ENCODE data around the gene CLDN16.

CLDN16 gene, protein sequence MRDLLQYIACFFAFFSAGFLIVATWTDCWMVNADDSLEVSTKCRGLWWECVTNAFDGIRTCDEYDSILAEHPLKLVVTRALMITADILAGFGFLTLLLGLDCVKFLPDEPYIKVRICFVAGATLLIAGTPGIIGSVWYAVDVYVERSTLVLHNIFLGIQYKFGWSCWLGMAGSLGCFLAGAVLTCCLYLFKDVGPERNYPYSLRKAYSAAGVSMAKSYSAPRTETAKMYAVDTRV

GRCh38 chr3:190387578-190388213, at the start of gene CLDN16:
Gene CLDN16 (plus strand): TSS chr3:190388163. CDS start chr3:190388330, 167 bp downstream.
- DNase-seq: no peak

DNA sequence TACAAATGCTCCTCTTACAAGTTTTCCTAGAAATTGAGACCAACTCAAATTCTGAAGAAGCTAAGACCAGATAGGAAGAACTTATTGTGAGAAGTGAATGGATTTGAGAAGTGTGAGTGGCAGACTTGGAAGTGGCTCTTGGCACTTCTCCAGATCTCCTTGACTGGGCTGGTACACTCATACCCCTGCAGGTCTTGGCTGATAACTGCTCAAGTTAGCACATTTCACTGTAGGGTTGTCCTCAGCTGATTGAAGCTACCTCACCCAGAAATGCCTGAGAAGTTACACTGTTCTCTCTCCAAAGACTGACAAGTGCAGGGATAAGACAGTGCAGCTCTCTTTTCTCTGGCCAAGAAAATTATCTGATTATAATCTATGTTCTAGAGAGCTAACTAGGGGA, 49.2 kb upstream of the CLDN16 start:
- DNase-seq: peak; percentile 94

- peak; percentile 51 for DNase-seq
These were observed 48.8 kb upstream of the CLDN16 start for GRCh38 chr3:190339130-190339529.

- DNase-seq: no peak
These were observed 47.9 kb upstream of the CLDN16 start for GRCh38 chr3:190340071-190340470.

DNA sequence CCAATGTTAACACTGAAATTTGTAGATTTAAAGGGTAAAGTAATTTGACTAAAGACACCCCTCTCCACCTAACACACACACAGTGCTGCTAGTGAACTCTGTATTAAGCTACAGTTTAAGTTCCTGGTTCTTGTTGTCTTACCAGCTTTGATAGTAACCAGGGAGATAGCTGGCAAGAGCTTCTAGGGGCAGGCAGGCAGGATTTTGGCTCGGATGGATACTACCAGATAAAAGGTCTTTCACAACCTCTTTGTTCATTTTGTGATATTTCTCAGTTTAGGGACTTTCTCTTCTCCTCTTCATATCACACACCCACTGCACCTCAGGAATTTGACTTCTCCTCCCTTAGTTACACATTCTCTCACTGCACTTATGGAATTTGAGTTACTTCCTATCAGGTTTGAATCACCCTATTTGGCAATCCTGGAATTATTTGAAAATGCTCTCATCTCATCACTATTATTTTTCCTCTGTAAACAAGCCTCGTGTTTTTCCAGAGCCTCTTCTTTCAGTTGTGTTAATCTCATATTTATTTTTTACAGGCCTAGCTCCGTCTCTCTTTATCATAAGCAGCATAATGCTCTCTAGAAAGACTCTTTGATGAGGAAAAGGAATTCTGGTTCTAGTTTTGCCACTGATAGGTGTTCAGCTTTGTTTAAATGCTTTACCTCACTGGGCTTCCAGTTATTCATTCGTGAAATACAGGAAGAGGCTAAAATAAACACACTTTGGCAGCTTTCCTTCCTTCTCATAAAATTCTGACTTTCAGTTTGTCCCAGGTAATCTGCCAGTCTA, 42.7 kb upstream of the CLDN16 start:
- peak; percentile 92 for DNase-seq

DNA sequence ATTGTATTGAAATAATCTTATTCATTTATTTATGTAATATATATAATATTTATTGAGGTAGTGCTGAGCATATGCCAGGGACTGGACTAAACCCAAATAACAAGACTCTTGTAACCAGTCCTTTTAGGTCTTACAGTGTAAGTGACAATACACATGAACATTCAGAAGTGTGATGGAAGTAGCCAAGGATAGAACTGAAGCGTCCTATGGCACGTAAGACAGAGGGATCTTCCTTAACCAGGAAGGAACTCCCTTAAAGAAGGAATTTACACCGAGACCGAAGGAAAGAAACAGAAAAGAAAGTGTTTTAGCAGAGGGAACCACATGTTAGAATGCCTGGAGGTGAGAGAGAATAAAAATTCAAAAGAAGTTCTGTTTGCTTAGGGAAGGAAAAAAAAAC, 42.1 kb upstream of the CLDN16 start:
- no peak for DNase-seq

- no peak for DNase-seq
These were observed 41.4 kb upstream of the CLDN16 start for GRCh38 chr3:190346541-190346940.

GRCh38 chr3:190352861-190353457, 35.0 kb upstream of the CLDN16 start:
- DNase-seq: no peak

- no peak for DNase-seq
These were observed 31.7 kb upstream of the CLDN16 start for GRCh38 chr3:190356246-190356645.

- DNase-seq: no peak
These were observed 30.5 kb upstream of the CLDN16 start for GRCh38 chr3:190357468-190357867.

GRCh38 chr3:190359813-190360212, 28.1 kb upstream of the CLDN16 start:
- no peak for DNase-seq

DNA sequence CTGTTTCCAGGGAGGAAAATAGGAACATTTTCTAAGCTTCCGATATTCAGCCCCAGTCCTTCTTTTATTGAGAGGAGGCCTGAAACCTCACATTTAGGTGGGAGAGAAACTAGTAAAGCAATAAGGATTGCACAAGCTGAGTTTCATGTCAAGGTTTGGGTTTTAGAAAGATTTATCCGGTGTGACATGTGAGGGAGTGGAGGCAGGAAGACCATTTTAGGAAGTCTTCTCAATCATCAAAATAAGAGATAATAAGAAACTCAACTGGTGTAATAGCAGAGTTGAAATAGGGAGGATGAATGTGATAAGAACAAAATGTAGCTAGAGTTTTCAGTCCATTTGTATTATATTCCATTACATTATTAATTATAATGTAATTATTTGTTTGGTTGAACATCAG, 27.7 kb upstream of the CLDN16 start:
- no peak for DNase-seq

GRCh38 chr3:190361791-190362190, 26.2 kb upstream of the CLDN16 start:
- DNase-seq: no peak

DNA sequence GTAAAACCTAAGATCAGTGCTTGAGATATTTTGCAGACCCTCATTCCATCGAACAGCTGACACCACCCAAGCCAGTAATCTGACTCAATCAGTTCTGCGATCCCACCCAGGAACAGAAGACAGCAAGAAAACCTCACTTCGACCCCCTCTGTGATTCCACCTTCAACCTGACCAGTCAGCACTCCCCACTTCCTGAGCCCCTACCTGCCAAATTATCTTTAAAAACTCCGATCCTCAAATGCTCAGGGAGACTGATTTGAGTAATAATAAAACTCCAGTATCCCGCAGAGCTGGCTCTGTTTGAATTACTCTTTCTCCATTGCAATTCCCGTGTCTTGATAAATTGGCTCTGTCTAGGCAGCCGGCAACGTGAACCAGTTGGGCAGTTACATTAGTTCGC, 25.7 kb upstream of the CLDN16 start:
- no peak for DNase-seq

DNA sequence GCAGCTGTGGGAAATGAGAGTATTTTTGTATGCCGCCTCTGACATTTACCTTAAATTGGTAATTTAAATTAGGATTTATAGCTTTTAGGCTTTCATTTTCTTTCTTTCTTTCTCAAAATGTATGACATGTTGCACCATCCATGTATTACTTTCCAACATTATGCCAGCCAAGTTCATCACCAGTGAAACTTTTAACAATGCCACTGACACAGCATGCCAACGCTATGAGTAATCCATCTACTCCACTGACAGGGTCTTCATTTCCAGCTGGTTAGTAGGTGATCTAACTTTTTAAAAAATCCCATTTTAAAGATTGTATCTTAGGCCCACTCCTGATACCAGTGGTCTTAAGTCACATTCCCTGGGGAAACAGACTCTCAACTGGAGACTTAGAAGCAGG, 21.8 kb upstream of the CLDN16 start:
- DNase-seq: no peak

DNA sequence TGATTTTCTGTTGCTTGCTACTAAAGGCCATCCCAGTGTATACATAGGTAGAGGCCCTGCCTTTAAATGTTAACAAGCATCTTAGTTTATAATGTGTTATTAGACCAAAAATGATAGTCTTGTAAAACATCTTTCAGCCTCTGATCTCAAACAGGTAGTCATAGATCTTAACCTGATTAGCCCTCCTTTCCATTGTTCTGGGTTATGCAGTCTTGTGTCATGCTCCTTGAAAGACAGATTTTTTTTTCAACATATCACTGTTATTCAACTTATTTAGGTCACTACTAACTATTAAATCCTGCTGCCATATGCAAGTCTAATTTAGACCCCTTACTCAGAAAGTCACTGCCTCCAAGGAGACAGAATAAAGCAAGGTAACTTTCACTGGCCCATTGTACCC, 19.1 kb upstream of the CLDN16 start:
- no peak for DNase-seq

DNA sequence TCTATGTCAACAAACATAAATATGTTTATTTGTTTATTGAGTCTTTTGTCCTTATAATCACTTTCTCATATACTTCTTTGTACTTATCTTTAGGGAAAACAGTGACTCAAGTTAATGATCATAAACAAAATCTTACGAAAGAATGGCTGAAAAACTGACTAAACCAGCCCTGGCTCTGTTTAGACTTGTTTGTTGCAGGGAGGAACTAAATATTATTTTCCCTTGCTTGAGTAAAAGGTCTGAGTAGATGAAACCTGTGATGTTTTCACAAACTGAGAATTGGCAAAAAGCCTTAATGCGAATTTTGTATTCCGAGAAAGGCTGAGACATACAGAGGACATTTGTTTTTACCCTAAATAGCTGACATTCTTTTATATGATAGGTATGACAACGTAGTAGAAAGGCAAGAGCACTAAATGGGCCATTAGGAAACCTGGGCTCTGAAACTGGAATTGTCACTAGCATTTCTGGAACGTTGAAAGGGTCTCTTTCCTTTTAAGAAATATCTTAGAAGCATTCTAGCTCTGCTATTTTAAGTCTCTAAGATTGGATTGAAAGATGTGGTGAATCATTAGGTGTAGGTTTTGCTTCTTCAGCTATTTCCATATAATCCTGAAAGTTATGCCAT, 18.2 kb upstream of the CLDN16 start:
- DNase-seq: no peak

GRCh38 chr3:190370369-190370768, 17.6 kb upstream of the CLDN16 start:
- no peak for DNase-seq

GRCh38 chr3:190371152-190371551, 16.8 kb upstream of the CLDN16 start:
- no peak for DNase-seq

- no peak for DNase-seq
These were observed 12.7 kb upstream of the CLDN16 start for GRCh38 chr3:190375246-190375645.

GRCh38 chr3:190375671-190376070, 12.3 kb upstream of the CLDN16 start:
- no peak for DNase-seq

- no peak for DNase-seq
These were observed 9.6 kb upstream of the CLDN16 start for GRCh38 chr3:190378240-190378891.

DNA sequence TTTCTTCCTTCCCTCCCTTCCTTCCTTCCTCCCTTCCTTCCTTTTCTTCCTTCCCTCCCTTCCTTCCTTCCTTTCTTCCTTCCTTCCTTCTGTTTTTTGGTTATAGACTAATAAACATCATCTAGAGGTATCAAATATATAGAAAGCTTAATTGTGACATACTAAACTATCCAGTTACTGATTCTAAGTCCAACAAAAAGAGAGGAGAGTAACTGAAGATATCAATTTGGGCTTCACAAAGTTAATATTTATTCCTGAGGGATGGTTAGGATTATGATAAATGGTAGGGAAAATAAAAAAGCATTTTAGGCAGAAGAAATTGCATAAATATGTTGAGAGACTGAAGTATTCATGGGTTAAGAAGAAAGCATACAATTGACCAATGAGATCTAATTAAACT, 7.8 kb upstream of the CLDN16 start:
- DNase-seq: no peak
